HCT116 (cell line): ENCODE data around the gene MAMSTR.

ENCODE experiments used
- CEBPB ChIP-seq: IDR thresholded peaks from 2 replicates; pipeline ENCODE4 v1.6.1; 2012; ENCODE audit warnings: low read depth
- CTCF ChIP-seq, 3 experiments: fragments of 200-600 bp in 1 of 3; sonication (generic) in 1 of 3; IDR thresholded peaks in 2 of 3; conservative IDR thresholded peaks in 1 of 3; 2 replicates each; pipeline ENCODE4 v1.5.1; 2012 to 2017; ENCODE audit warnings: low read depth in 2 of 3, low read length in 2 of 3, antibody characterized with exemption in 1 of 3, borderline replicate concordance in 1 of 3, control low read depth in 1 of 3, mild to moderate bottlenecking in 1 of 3, mixed read lengths in 1 of 3, mixed run types in 1 of 3, moderate library complexity in 1 of 3; ENCODE audit not compliant: insufficient read depth in 1 of 3
- EZH2 ChIP-seq: fragments of 200-600 bp; sonication (generic); IDR thresholded peaks from 2 replicates; pipeline ENCODE4 v1.6.1; 2017; ENCODE audit warnings: antibody characterized with exemption, mixed run types
- FOSL1 ChIP-seq: IDR thresholded peaks from 2 replicates; pipeline ENCODE4 v1.6.1; 2012; ENCODE audit warnings: low read depth
- JUND ChIP-seq: IDR thresholded peaks from 2 replicates; pipeline ENCODE4 v1.6.1; 2012
- POLR2A ChIP-seq: IDR thresholded peaks from 2 replicates; pipeline ENCODE4 v1.7.0; 2011; ENCODE audit warnings: borderline replicate concordance; ENCODE audit not compliant: insufficient read depth, insufficient read length; ENCODE audit errors: extremely low read depth
- RAD21 ChIP-seq: IDR thresholded peaks from 2 replicates; pipeline ENCODE4 v1.6.1; 2012; ENCODE audit warnings: low read depth, mild to moderate bottlenecking
- SIN3A ChIP-seq: IDR thresholded peaks from 2 replicates; pipeline ENCODE4 v1.6.1; 2012; ENCODE audit warnings: low read depth
- SP1 ChIP-seq: IDR thresholded peaks from 2 replicates; pipeline ENCODE4 v1.6.1; 2012; ENCODE audit warnings: low read depth
- TCF7L2 ChIP-seq: IDR thresholded peaks from 2 replicates; pipeline ENCODE4 v1.7.0; 2011; ENCODE audit warnings: borderline replicate concordance, inconsistent platforms; ENCODE audit not compliant: insufficient read depth, insufficient read length; ENCODE audit errors: extremely low read depth
- ZNF274 ChIP-seq: fragments of 200-500 bp; sonication (Bioruptor generic); IDR thresholded peaks from 2 replicates; pipeline ENCODE4 v1.6.1; 2014; ENCODE audit warnings: mild to moderate bottlenecking, low read depth, low read length, inconsistent platforms

- TF ChIP-seq EZH2 (no peak), POLR2A (peak; percentile 13), ZNF274 (no peak), SIN3A (peak; percentile 87), FOSL1 (no peak), JUND (peak; percentile 83), SP1 (peak; percentile 97), TCF7L2 (peak; percentile 60), CEBPB (no peak), CTCF (IDR thresholded peaks at IDR 0.05 in 2 of 3, conservative IDR thresholded peaks at IDR 0.05 in 1 of 3; ENCODE audit: borderline replicate concordance in 1 of 3, insufficient read depth in 1 of 3, low read depth in 2 of 3, low read length in 2 of 3) (no peak; a peak in 2 of 6 replicates), RAD21 (no peak)
Observed at GRCh38 chr19:48752496-48753365, 33.2 kb upstream of the MAMSTR start, which contains the start of gene FUT1.
